H1 (cell line): ENCODE measurements around the gene HAVCR1.

Experiments used
- CHD2 ChIP-seq: IDR thresholded peaks from 2 replicates; pipeline ENCODE4 v1.6.1; 2012; ENCODE audit warnings: low read length, improper control_type of control experiment
- EP300 ChIP-seq, 2 experiments: IDR thresholded peaks; 1 replicate in 1 of 2; 2 replicates in 1 of 2; pipeline ENCODE4 v1.6.1; 2011 to 2012; ENCODE audit warnings: low read depth in 2 of 2, low read length in 2 of 2, mild to moderate bottlenecking in 2 of 2, borderline replicate concordance in 1 of 2, inconsistent platforms in 1 of 2, moderate library complexity in 1 of 2
- NRF1 ChIP-seq: IDR thresholded peaks from 2 replicates; pipeline ENCODE4 v1.6.1; 2011; ENCODE audit warnings: mild to moderate bottlenecking, low read depth, low read length, improper control_type of control experiment
- POLR2A ChIP-seq, 2 experiments: IDR thresholded peaks; 1 replicate in 1 of 2; 2 replicates in 1 of 2; pipeline ENCODE4 v1.6.1; 2011; ENCODE audit warnings: low read depth in 2 of 2, low read length in 2 of 2, mild to moderate bottlenecking in 2 of 2; ENCODE audit errors: control extremely low read depth in 1 of 2
- POLR2AphosphoS5 ChIP-seq: IDR thresholded peaks from 2 replicates; pipeline ENCODE4 v1.6.1; 2011; ENCODE audit warnings: low read depth, low read length
- RFX5 ChIP-seq: IDR thresholded peaks from 2 replicates; pipeline ENCODE4 v1.6.1; 2011; ENCODE audit warnings: low read depth, low read length, improper control_type of control experiment, borderline replicate concordance
- ZNF274 ChIP-seq: IDR thresholded peaks from 2 replicates; pipeline ENCODE4 v1.7.0; 2012; ENCODE audit warnings: low read length, borderline replicate concordance; ENCODE audit errors: extremely low read depth
- TF ChIP-seq, protein P1 (sequence below), 3 experiments: IDR thresholded peaks; 1 replicate in 2 of 3; 2 replicates in 1 of 3; pipeline versions ENCODE4 v1.5.1 to v1.6.1; 2011; ENCODE audit warnings: low read length in 3 of 3, mild to moderate bottlenecking in 3 of 3, inconsistent platforms in 2 of 3, low read depth in 1 of 3, moderate library complexity in 1 of 3; ENCODE audit not compliant: insufficient read depth in 1 of 3; ENCODE audit errors: control extremely low read depth in 1 of 3
- TF ChIP-seq, protein P2 (sequence below): IDR thresholded peaks from 2 replicates; pipeline ENCODE4 v1.6.1; 2011; ENCODE audit warnings: low read depth, mild to moderate bottlenecking, low read length; ENCODE audit not compliant: insufficient read depth
- TF ChIP-seq, protein P3 (sequence below): IDR thresholded peaks from 2 replicates; pipeline ENCODE4 v1.6.1; 2011; ENCODE audit warnings: low read length, improper control_type of control experiment

DNA sequence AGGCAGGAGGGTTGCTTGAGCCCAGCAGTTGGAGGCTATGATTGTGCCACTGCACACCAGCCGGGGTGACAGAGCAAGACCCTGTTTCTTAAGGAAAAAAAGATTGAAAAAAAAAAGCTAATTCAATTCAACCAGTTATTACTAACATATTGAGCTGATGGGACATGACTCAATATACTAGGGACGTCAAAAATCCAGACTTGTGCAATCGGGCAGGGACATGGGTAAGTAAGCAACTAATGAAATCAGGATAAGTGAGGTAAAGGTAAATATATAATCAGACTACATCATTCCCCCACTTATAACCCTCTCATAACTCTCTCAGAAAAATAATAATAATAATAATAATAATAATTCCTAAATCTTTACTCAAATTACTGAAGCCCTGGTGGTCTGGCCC, 975 bp upstream of the HAVCR1 start:
- TF ChIP-seq, protein P1, sequence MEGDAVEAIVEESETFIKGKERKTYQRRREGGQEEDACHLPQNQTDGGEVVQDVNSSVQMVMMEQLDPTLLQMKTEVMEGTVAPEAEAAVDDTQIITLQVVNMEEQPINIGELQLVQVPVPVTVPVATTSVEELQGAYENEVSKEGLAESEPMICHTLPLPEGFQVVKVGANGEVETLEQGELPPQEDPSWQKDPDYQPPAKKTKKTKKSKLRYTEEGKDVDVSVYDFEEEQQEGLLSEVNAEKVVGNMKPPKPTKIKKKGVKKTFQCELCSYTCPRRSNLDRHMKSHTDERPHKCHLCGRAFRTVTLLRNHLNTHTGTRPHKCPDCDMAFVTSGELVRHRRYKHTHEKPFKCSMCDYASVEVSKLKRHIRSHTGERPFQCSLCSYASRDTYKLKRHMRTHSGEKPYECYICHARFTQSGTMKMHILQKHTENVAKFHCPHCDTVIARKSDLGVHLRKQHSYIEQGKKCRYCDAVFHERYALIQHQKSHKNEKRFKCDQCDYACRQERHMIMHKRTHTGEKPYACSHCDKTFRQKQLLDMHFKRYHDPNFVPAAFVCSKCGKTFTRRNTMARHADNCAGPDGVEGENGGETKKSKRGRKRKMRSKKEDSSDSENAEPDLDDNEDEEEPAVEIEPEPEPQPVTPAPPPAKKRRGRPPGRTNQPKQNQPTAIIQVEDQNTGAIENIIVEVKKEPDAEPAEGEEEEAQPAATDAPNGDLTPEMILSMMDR (IDR thresholded peaks at IDR 0.05; ENCODE audit: control extremely low read depth in 1 of 3, insufficient read depth in 1 of 3, low read depth in 1 of 3, low read length in 3 of 3), result no peak
- no peak for TF ChIP-seq POLR2AphosphoS5
- TF ChIP-seq ZNF274, result no peak
- no peak for TF ChIP-seq CHD2
- no peak for TF ChIP-seq POLR2A (IDR thresholded peaks at IDR 0.05; ENCODE audit: control extremely low read depth in 1 of 2, low read depth in 2 of 2, low read length in 2 of 2)
- TF ChIP-seq RFX5, result no peak
- TF ChIP-seq EP300 (IDR thresholded peaks at IDR 0.05; ENCODE audit: borderline replicate concordance in 1 of 2, low read depth in 2 of 2, low read length in 2 of 2), result no peak
- TF ChIP-seq, protein P2, sequence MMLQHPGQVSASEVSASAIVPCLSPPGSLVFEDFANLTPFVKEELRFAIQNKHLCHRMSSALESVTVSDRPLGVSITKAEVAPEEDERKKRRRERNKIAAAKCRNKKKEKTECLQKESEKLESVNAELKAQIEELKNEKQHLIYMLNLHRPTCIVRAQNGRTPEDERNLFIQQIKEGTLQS, result no peak
- TF ChIP-seq, protein P3, sequence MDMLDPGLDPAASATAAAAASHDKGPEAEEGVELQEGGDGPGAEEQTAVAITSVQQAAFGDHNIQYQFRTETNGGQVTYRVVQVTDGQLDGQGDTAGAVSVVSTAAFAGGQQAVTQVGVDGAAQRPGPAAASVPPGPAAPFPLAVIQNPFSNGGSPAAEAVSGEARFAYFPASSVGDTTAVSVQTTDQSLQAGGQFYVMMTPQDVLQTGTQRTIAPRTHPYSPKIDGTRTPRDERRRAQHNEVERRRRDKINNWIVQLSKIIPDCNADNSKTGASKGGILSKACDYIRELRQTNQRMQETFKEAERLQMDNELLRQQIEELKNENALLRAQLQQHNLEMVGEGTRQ, result no peak
- no peak for TF ChIP-seq NRF1
